GM21447 (cell line): ENCODE data around the gene MYO6.

Experiments used
- ATAC-seq: cut with Tn5 transposase; IDR thresholded peaks from one replicate; pipeline ENCODE4 v1.9.1; 2021; ENCODE audit not compliant: unreplicated experiment

MYO6 gene

GRCh38 chr6:75762063-75762462 is 13.0 kb downstream of the MYO6 start:
- no peak for ATAC-seq

DNA sequence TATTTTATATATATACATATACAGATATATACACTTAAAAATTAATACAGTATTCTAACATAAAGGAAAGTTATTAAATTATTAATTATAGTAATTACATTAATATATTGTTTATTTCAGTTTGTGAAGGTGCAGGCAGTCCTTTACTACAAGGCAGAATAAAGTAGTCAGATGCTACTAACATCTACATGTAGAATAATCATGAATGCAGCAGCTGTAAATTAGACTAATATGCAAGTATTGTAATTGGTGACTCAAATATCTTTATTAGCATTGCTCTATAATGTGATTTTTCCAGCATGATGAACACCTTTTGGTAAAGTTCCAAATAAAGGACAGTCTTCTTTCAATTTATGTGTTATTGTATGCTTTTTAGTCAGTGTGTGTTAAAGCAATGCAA is 17.3 kb downstream of the MYO6 start:
- ATAC-seq: no peak

DNA sequence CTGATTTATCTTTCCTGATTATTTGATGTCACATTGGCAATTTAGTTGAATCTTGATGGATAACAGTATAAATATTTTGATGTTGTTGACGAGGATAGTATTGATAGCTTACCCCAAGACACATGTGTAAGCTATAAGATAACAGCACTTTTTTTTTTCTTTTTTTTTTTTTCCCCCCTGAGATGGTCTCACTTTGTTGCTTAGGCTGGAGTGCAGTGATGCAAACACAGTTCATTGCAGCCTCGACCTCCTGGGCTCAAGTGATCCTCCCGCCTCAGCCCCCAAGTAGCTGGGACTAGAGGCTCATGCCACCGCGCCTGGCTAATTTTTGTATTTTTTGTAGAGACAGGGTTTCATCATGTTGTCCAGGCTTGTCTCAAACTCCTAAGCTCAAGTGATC is 21.8 kb downstream of the MYO6 start:
- ATAC-seq: no peak

GRCh38 chr6:75775219-75775618 is 26.2 kb downstream of the MYO6 start:
- no peak for ATAC-seq

- ATAC-seq: no peak
Measured at GRCh38 chr6:75776461-75776860, 27.4 kb downstream of the MYO6 start.

GRCh38 chr6:75778757-75779156 is 29.7 kb downstream of the MYO6 start:
- no peak for ATAC-seq

DNA sequence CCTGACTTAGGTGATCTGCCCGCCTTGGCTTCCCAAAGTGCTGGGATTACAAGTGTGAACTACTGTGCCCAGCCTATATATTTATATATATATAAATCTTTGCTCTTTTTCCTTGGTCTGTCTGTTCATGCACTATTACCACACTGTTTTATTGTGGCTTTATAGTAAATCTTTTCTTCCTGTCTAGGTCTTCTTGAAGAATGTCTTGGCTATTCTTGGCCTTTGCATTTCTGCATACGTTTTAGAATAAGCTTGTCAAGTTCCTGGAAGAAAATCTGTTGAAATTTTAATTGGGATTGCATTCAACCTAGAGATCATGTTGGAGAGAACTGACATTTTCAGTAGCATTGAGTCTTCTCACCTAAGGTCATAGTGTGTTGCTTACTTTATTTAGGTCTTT is 37.1 kb downstream of the MYO6 start:
- ATAC-seq: no peak

DNA sequence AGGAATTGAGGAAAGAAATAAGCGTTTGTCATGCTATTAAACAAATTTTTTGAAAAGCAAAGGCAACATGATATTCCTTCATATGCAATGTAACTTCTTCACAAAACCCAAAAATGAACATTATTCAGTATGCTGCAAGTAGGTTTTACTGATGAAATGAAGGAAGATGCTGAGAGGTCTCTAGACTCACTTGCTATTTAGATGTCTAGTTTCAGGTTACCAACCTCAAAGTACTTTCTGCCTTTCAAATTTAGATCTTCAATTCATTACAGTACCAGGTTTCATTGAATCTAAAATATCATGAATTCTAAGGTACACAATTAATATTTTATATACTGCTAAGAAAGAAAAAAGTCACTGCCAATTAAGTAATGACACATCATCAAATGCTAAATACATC is 39.9 kb downstream of the MYO6 start:
- ATAC-seq: no peak

GRCh38 chr6:75791881-75792280 is 42.8 kb downstream of the MYO6 start:
- ATAC-seq: no peak

DNA sequence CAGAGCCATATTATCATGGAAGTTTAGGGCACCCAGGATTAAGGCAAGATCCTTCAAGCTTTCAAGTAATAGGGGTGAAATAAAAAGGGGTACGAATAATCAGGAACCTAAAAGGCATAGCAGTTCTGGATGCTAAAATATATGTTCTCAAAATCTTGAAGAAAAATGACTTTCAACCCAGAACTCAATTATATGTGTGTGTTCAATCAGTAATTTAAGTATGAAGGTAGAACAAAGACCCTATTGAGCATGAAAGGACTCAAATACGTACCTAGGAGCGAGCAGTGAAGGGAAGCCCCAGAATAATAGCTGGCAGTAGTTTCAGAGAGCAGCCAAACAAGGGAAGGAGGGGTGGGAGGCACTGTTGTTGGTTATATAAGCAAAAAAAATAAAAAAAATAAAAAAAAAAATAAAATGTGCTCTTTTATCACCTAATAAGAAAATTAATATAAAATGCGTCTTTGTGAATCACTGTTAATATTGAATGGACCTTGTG is 45.4 kb downstream of the MYO6 start:
- no peak for ATAC-seq

- ATAC-seq: no peak
Measured at GRCh38 chr6:75794954-75795739, 46.1 kb downstream of the MYO6 start.

- no peak for ATAC-seq
Measured at GRCh38 chr6:75796723-75797122, 47.7 kb downstream of the MYO6 start.

- no peak for ATAC-seq
Measured at GRCh38 chr6:75800133-75800532, 51.1 kb downstream of the MYO6 start.

DNA sequence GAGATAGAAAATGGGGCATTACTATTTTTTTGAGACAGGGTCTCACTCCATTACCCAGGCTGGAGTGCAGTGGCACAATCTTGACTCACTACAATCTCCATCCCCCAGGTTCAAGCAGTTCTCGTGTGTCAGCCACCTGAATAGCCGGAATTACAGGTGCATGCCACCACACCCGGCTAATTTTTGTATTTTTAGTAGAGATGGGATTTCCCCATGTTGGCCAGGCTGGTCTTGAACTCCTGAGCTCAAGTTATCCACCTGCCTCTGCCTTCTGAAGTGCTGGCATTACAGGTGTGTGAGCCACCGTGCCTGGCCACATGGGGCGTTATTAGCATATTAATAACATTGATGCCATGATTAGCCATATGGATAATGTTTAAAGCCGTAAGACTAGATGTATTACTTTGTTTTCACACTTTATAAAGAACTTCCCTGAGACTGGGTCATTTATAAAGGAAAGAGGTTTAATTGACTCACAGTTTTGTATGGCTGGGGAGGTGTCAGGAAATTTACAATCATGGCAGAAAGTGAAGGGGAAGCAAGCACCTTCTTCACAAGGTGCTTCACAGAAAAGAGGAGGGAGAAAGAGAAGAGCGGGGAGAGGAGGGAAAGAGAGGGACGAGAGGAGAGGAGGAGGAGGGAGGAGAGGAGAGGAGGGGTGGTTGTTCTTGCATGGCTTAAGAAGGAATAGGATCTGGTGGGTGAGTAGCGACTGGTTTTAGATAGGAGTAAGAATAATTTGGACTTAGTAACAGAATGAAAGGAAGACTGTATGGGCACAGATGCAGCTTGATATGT is 51.9 kb downstream of the MYO6 start:
- ATAC-seq: no peak

GRCh38 chr6:75802366-75802765 is 53.3 kb downstream of the MYO6 start:
- no peak for ATAC-seq

- ATAC-seq: no peak
Measured at GRCh38 chr6:75808507-75808906, 59.5 kb downstream of the MYO6 start.

GRCh38 chr6:75812560-75812959 is 63.5 kb downstream of the MYO6 start:
- no peak for ATAC-seq

- no peak for ATAC-seq
Measured at GRCh38 chr6:75813476-75814250, 64.6 kb downstream of the MYO6 start.

DNA sequence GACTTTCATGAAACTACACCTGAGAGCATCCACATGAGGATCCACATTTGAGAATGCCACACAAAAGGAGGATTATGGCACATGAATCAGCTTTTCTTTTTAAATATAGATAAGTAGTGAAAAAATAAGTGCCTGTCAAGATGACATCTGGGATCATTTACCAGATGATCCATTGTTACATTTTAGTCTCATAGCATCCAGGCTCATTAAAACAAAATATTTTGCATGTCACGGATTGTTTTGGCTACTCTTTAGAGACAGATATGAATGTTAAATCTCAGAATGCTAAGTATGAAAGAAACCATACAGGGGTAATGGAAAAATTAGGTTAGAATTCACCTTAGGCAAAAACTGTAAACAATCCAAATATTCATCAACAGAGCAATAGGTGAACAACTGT is 66.7 kb downstream of the MYO6 start:
- no peak for ATAC-seq

DNA sequence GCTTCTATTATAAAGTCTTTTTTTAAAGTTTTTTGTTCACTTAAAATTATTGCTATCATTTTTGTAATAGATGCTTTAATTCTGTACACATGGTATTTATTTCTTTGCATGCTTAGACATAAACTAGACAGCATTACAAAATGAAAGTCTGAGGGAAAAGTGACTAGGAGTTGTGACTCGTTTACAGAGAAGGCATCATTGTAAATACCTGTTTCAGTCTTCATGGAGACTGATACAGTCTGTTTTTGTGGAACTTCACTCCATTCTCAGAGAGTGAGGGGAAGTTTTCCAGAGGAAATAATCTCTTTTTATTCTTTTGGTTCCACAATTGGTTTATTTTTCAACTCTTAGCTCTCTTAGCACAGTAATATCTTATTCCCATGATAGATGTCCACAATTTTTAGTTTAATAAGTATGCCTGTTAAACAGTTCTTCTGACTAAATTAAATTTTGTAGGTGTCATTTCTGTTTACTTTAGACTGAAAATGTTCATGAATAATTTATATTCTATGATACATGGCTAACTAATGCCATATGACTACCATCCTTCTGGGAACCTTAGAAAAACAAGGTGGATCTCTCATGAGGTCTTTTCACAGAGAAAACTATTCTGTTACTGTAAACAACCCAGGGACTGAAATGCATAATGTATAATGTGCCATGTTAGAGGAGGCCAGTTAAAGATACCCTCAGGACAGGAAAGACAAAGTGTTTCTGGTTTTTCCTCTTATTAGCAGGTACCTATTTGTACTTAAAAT is 69.2 kb downstream of the MYO6 start:
- no peak for ATAC-seq
